Mesendoderm (in vitro differentiated cells): ENCODE measurements around the gene NETO1. TPM values are rescaled to one million over a fixed set of nuclear protein-coding genes. Genes with fewer than 3 reads are reported as not detected.

Experiments
- DNase-seq: peaks from one replicate; pipeline ENCODE4 v3.0.0; 2013
- H2AK5ac ChIP-seq: 2 replicates; pipeline ENCODE4 v1.6.1; 2013; ENCODE audit warnings: low read length, inconsistent platforms
- H2BK120ac ChIP-seq: 2 replicates; pipeline ENCODE4 v1.6.1; 2013; ENCODE audit warnings: low read depth, mild to moderate bottlenecking, low read length, moderate library complexity, mixed read lengths
- H2BK15ac ChIP-seq: replicated peaks from 2 replicates; pipeline ENCODE4 v1.6.1; 2013; ENCODE audit warnings: low read depth, mild to moderate bottlenecking, moderate library complexity
- H2BK5ac ChIP-seq: 2 replicates; pipeline ENCODE4 v1.6.1; 2013; ENCODE audit warnings: low read length, inconsistent platforms
- H3K18ac ChIP-seq: 2 replicates; pipeline ENCODE4 v1.6.1; 2013; ENCODE audit warnings: mild to moderate bottlenecking, low read length, mixed read lengths
- H3K23ac ChIP-seq: one replicate; pipeline ENCODE4 v1.6.1; 2013; ENCODE audit warnings: low read length
- H3K27ac ChIP-seq: 2 replicates; pipeline ENCODE4 v1.5.1; 2013; ENCODE audit warnings: low read depth, mild to moderate bottlenecking, inconsistent platforms, low read length, moderate library complexity
- H3K27me3 ChIP-seq: 2 replicates; pipeline ENCODE4 v1.6.1; 2013; ENCODE audit warnings: low read length, control low read depth, mild to moderate bottlenecking, inconsistent platforms; ENCODE audit not compliant: insufficient read depth, poor library complexity
- H3K36me3 ChIP-seq: 2 replicates; pipeline ENCODE4 v1.6.1; 2013; ENCODE audit warnings: low read length, inconsistent platforms; ENCODE audit not compliant: control insufficient read depth, insufficient read depth
- H3K4ac ChIP-seq: one replicate; pipeline ENCODE4 v1.6.1; 2013; ENCODE audit warnings: low read depth, mild to moderate bottlenecking, low read length, moderate library complexity
- H3K4me1 ChIP-seq: 2 replicates; pipeline ENCODE4 v1.6.1; 2013; ENCODE audit warnings: low read depth, low read length, inconsistent platforms; ENCODE audit not compliant: control insufficient read depth
- H3K4me2 ChIP-seq: 2 replicates; pipeline ENCODE4 v1.6.1; 2013; ENCODE audit warnings: low read length
- H3K4me3 ChIP-seq: 2 replicates; pipeline ENCODE4 v1.5.1; 2013; ENCODE audit warnings: mild to moderate bottlenecking, low read length
- H3K56ac ChIP-seq: one replicate; pipeline ENCODE4 v1.6.1; 2013; ENCODE audit warnings: low read length
- H3K79me1 ChIP-seq: 2 replicates; pipeline ENCODE4 v1.6.1; 2013; ENCODE audit warnings: low read length, inconsistent platforms
- H3K79me2 ChIP-seq: 2 replicates; pipeline ENCODE4 v1.6.1; 2013; ENCODE audit warnings: mild to moderate bottlenecking, low read length; ENCODE audit not compliant: control insufficient read depth, insufficient read depth
- H3K9ac ChIP-seq: 2 replicates; pipeline ENCODE4 v1.6.1; 2013; ENCODE audit warnings: low read length, inconsistent platforms
- H4K5ac ChIP-seq: one replicate; pipeline ENCODE4 v1.6.1; 2013; ENCODE audit warnings: low read length
- H4K8ac ChIP-seq: one replicate; pipeline ENCODE4 v1.6.1; 2013; ENCODE audit warnings: low read depth, mild to moderate bottlenecking, control low read depth, low read length, moderate library complexity
- WGBS: extraction: QIAGEN DNeasy Blood & Tissue Kit; methylation state at CpG from one replicate; pipeline ENCODE4 v1.1.7; 2013; ENCODE audit warnings: low lambda C conversion rate, missing lambda C conversion rate; ENCODE audit not compliant: insufficient coverage; ENCODE audit errors: extremely low coverage; 5-methylcytosine and 5-hydroxymethylcytosine counted together
- polyA plus RNA-seq, 2 experiments: library from polyadenylated mRNA; stranded (reverse); fragments of 200-250 nt; gene quantifications; one replicate each; pipeline ENCODE4 v1.2.3, GENCODE V29; 2013

Gene NETO1, protein sequence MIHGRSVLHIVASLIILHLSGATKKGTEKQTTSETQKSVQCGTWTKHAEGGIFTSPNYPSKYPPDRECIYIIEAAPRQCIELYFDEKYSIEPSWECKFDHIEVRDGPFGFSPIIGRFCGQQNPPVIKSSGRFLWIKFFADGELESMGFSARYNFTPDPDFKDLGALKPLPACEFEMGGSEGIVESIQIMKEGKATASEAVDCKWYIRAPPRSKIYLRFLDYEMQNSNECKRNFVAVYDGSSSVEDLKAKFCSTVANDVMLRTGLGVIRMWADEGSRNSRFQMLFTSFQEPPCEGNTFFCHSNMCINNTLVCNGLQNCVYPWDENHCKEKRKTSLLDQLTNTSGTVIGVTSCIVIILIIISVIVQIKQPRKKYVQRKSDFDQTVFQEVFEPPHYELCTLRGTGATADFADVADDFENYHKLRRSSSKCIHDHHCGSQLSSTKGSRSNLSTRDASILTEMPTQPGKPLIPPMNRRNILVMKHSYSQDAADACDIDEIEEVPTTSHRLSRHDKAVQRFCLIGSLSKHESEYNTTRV
- polyA plus RNA-seq (2013, experiment 1 of 2) = 11.6 TPM
- 12.7 TPM for polyA plus RNA-seq (2013, experiment 2 of 2)

GRCh38 chr18:72867746-72868584 is at the start of gene NETO1:
Gene NETO1, minus strand, starts transcription at chr18:72867987. Its CDS starts 696 bp downstream, at chr18:72867291.
- no peak within 1 kb of the TSS for H2BK5ac ChIP-seq
- H2BK15ac ChIP-seq = no peak within 1 kb of the TSS
- H3K27ac ChIP-seq = no peak within 1 kb of the TSS
- H2BK120ac ChIP-seq = peak within 1 kb of the TSS; percentile 29
- H4K8ac ChIP-seq = no peak within 1 kb of the TSS
- peak within 1 kb of the TSS; percentile 96 for H3K18ac ChIP-seq
- DNase-seq = peak; percentile 75
- peak within 1 kb of the TSS; percentile 97 for H3K4me2 ChIP-seq
- peak within 1 kb of the TSS; percentile 86 for H3K56ac ChIP-seq
- H4K5ac ChIP-seq = no peak within 1 kb of the TSS
- peak within 1 kb of the TSS; percentile 78 for H3K4ac ChIP-seq
- H3K23ac ChIP-seq = no peak within 1 kb of the TSS
- peaks cover 1% of the 10 kb centered on the region for H3K27me3 ChIP-seq
- no peaks in the 10 kb centered on the region for H3K4me1 ChIP-seq
- H3K79me2 ChIP-seq = no peaks in the 10 kb centered on the region
- peak within 1 kb of the TSS; percentile 70 for H3K9ac ChIP-seq
- H3K36me3 ChIP-seq = no peaks in the 10 kb centered on the region
- H2AK5ac ChIP-seq = no peak within 1 kb of the TSS
- H3K79me1 ChIP-seq = no peaks in the 10 kb centered on the region
- no CpG with 5 or more reads among the region's 85 CpGs for WGBS
- H3K4me3 ChIP-seq = peak within 1 kb of the TSS; percentile 69

- Histone ChIP-seq H3K79me1 (no peaks in the 10 kb centered on the region), H3K23ac (no peak overlapping the region), H3K27ac (no peak overlapping the region), H2BK5ac (no peak overlapping the region), H3K4me2 (no peak overlapping the region), H2BK120ac (no peak overlapping the region), H3K4ac (no peak overlapping the region), H3K56ac (no peak overlapping the region), H3K4me3 (no peak overlapping the region), H4K5ac (no peak overlapping the region), H2BK15ac (no peak overlapping the region), H3K4me1 (no peaks in the 10 kb centered on the region), H3K79me2 (no peaks in the 10 kb centered on the region), H3K9ac (no peak overlapping the region), H3K36me3 (no peaks in the 10 kb centered on the region), H3K18ac (no peak overlapping the region), H2AK5ac (no peak overlapping the region), H3K27me3 (no peaks in the 10 kb centered on the region), H4K8ac (no peak overlapping the region)
- DNase-seq = no peak
- no CpG with 5 or more reads among the region's 5 CpGs for WGBS
Measured at GRCh38 chr18:72910045-72910444, 42.3 kb upstream of the NETO1 start.

GRCh38 chr18:72908181-72908580 is 40.4 kb upstream of the NETO1 start:
- H3K18ac ChIP-seq = no peak overlapping the region
- no peak overlapping the region for H3K4me3 ChIP-seq
- H3K56ac ChIP-seq = no peak overlapping the region
- H3K4me2 ChIP-seq = no peak overlapping the region
- no peak overlapping the region for H3K9ac ChIP-seq
- H3K79me2 ChIP-seq = no peaks in the 10 kb centered on the region
- no peaks in the 10 kb centered on the region for H3K79me1 ChIP-seq
- H3K23ac ChIP-seq = no peak overlapping the region
- H2BK5ac ChIP-seq = no peak overlapping the region
- no peaks in the 10 kb centered on the region for H3K36me3 ChIP-seq
- H3K4ac ChIP-seq = no peak overlapping the region
- no peak overlapping the region for H4K5ac ChIP-seq
- H4K8ac ChIP-seq = no peak overlapping the region
- no peak overlapping the region for H2BK15ac ChIP-seq
- H3K4me1 ChIP-seq = no peaks in the 10 kb centered on the region
- H3K27ac ChIP-seq = no peak overlapping the region
- H2BK120ac ChIP-seq = no peak overlapping the region
- DNase-seq = no peak
- no CpG with 5 or more reads among the region's 2 CpGs for WGBS
- H3K27me3 ChIP-seq = no peaks in the 10 kb centered on the region
- no peak overlapping the region for H2AK5ac ChIP-seq

GRCh38 chr18:72903033-72903432 is 35.2 kb upstream of the NETO1 start:
- no peak overlapping the region for H2AK5ac ChIP-seq
- H3K79me2 ChIP-seq = no peaks in the 10 kb centered on the region
- no peak overlapping the region for H3K27ac ChIP-seq
- no peak overlapping the region for H3K56ac ChIP-seq
- H3K27me3 ChIP-seq = no peaks in the 10 kb centered on the region
- H4K5ac ChIP-seq = no peak overlapping the region
- H3K4me1 ChIP-seq = no peaks in the 10 kb centered on the region
- DNase-seq = no peak
- H3K79me1 ChIP-seq = no peaks in the 10 kb centered on the region
- H2BK15ac ChIP-seq = no peak overlapping the region
- no peak overlapping the region for H2BK5ac ChIP-seq
- H3K36me3 ChIP-seq = no peaks in the 10 kb centered on the region
- no peak overlapping the region for H3K4me3 ChIP-seq
- no peak overlapping the region for H3K4me2 ChIP-seq
- no peak overlapping the region for H3K9ac ChIP-seq
- no peak overlapping the region for H3K4ac ChIP-seq
- no peak overlapping the region for H2BK120ac ChIP-seq
- WGBS = no CpG with 5 or more reads among the region's 2 CpGs
- no peak overlapping the region for H3K23ac ChIP-seq
- H4K8ac ChIP-seq = no peak overlapping the region
- no peak overlapping the region for H3K18ac ChIP-seq

- Histone ChIP-seq H3K56ac (no peak overlapping the region), H4K5ac (no peak overlapping the region), H3K79me2 (no peaks in the 10 kb centered on the region), H3K79me1 (no peaks in the 10 kb centered on the region), H3K4me1 (no peaks in the 10 kb centered on the region), H3K27ac (no peak overlapping the region), H4K8ac (peak overlapping the region; percentile 28), H3K4me3 (no peak overlapping the region), H3K27me3 (no peaks in the 10 kb centered on the region), H3K36me3 (no peaks in the 10 kb centered on the region), H2BK15ac (no peak overlapping the region), H3K9ac (no peak overlapping the region), H3K23ac (no peak overlapping the region), H2BK5ac (no peak overlapping the region), H2BK120ac (no peak overlapping the region), H2AK5ac (no peak overlapping the region), H3K18ac (no peak overlapping the region), H3K4ac (no peak overlapping the region), H3K4me2 (no peak overlapping the region)
- no peak for DNase-seq
- no CpG with 5 or more reads among the region's 4 CpGs for WGBS
Measured at GRCh38 chr18:72899338-72899737, 31.6 kb upstream of the NETO1 start.
